HG03066 (cell line): ENCODE data around the gene PTH2.
"Not testable (repeated sequence)": the region's sequence is repeated elsewhere in the genome, so short reads cannot be mapped to it uniquely, and the experiment has no call there.

Experiments
- ATAC-seq: cut with Tn5 transposase; IDR thresholded peaks from one replicate; pipeline ENCODE4 v1.9.1; 2021; ENCODE audit warnings: low read depth; ENCODE audit not compliant: unreplicated experiment

The PTH2 gene

GRCh38 chr19:49423071-49423984, at the start of gene PTH2:
Gene PTH2, minus strand, starts transcription at chr19:49423441. Its CDS starts 102 bp downstream, at chr19:49423339.
- no peak for ATAC-seq

GRCh38 chr19:49472936-49473335, 49.7 kb upstream of the PTH2 start:
- no peak for ATAC-seq

GRCh38 chr19:49470615-49470978, 47.4 kb upstream of the PTH2 start:
- ATAC-seq, result no peak

GRCh38 chr19:49469828-49470614, 46.8 kb upstream of the PTH2 start:
- no peak for ATAC-seq

GRCh38 chr19:49468746-49469447, 45.7 kb upstream of the PTH2 start:
- peak; percentile 45 for ATAC-seq

GRCh38 chr19:49468199-49468598, 45.0 kb upstream of the PTH2 start:
- no peak for ATAC-seq

GRCh38 chr19:49465371-49465770, 42.1 kb upstream of the PTH2 start:
- no peak for ATAC-seq

GRCh38 chr19:49463960-49464740, 40.9 kb upstream of the PTH2 start:
- no peak for ATAC-seq

- ATAC-seq, result no peak
These were observed 39.3 kb upstream of the PTH2 start for GRCh38 chr19:49462492-49462891.

GRCh38 chr19:49461656-49462055, 38.4 kb upstream of the PTH2 start:
- ATAC-seq, result no peak

GRCh38 chr19:49461130-49461529, 37.9 kb upstream of the PTH2 start:
- not testable (repeated sequence) for ATAC-seq

- ATAC-seq, result no peak
These were observed 36.1 kb upstream of the PTH2 start for GRCh38 chr19:49459388-49459787.

GRCh38 chr19:49458567-49458903, 35.3 kb upstream of the PTH2 start:
- ATAC-seq, result no peak

- ATAC-seq, result no peak
These were observed 33.1 kb upstream of the PTH2 start for GRCh38 chr19:49456326-49456725.

- no peak for ATAC-seq
These were observed 32.5 kb upstream of the PTH2 start for GRCh38 chr19:49455773-49456172.

- no peak for ATAC-seq
These were observed 30.6 kb upstream of the PTH2 start for GRCh38 chr19:49453757-49454240.

- ATAC-seq, result peak; percentile 82
These were observed 29.9 kb upstream of the PTH2 start, which contains the start of gene ALDH16A1 for GRCh38 chr19:49453013-49453756. Gene ALDH16A1, plus strand, starts transcription at chr19:49453225. Its CDS starts 107 bp downstream, at chr19:49453332.

GRCh38 chr19:49451430-49452181, 28.4 kb upstream of the PTH2 start, which contains the start of gene PIH1D1:
Gene PIH1D1, minus strand, starts transcription at chr19:49451814. Its CDS starts 240 bp downstream, at chr19:49451574.
- peak; percentile 50 for ATAC-seq

GRCh38 chr19:49450405-49450804, 27.2 kb upstream of the PTH2 start:
- ATAC-seq, result no peak
